ENCODE measurements around the gene ZNF805. TPM values are rescaled to one million over a fixed set of nuclear protein-coding genes. Genes with fewer than 3 reads are reported as not detected.

The ZNF805 gene
- total and polyA plus RNA-seq, 2 of the 13 experiments (the other 11 are each of a cell fraction or from before 2014, with no cell fraction given) = 5.1 to 12.8 TPM

DNA sequence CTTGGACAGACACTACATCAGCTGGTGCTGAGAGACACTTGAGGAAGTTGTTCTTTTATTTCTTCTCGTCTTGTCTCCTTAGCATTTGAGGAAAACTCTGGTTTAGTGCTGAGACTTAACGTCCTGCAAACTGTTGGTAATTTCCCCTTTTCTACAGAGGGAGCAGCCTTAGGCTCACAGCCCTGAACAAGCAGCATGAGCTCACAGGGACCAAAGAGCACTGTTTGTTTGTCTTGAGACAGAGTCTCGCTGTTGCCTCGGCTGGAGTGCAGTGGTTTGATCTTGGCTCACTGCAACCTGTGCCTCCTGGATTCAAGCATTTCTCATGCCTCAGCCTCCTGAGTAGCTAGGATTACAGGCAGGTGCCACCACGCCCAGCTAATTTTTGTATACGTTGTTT, 5.5 kb downstream of the ZNF805 start (continued):
- TF ChIP-seq SCMH1 (CRISPR knock-in tag; IDR thresholded peaks at IDR 0.05; ENCODE audit: borderline replicate concordance) (no peak), PHF8 (CRISPR knock-in tag; IDR thresholded peaks at IDR 0.05) (no peak), ZBTB8A (CRISPR knock-in tag; IDR thresholded peaks at IDR 0.05; ENCODE audit: borderline replicate concordance, low read depth) (no peak), FOSL1 (CRISPR knock-in tag; IDR thresholded peaks at IDR 0.05; ENCODE audit: borderline replicate concordance) (no peak), ZNF224 (CRISPR knock-in tag; IDR thresholded peaks at IDR 0.05) (no peak), YY1 (IDR thresholded peaks at IDR 0.05; ENCODE audit: insufficient read depth, insufficient replicate concordance, low read depth, low read length) (no peak), KLF15 (CRISPR knock-in tag; IDR thresholded peaks at IDR 0.05; ENCODE audit: borderline replicate concordance) (no peak), HDAC2 (CRISPR knock-in tag; IDR thresholded peaks at IDR 0.05) (peak; percentile 56; the same call in 1 of the 2 replicates), ELF1 (CRISPR knock-in tag; IDR thresholded peaks at IDR 0.05) (no peak; the same call in 1 of the 2 replicates), ZNF367 (CRISPR knock-in tag; IDR thresholded peaks at IDR 0.05; ENCODE audit: borderline replicate concordance) (no peak), ERF (CRISPR knock-in tag; IDR thresholded peaks at IDR 0.05) (peak; percentile 59; the same call in 1 of the 2 replicates), ZBTB3 (CRISPR knock-in tag; IDR thresholded peaks at IDR 0.05; ENCODE audit: borderline replicate concordance, low read depth) (peak; percentile 91; the same call in 1 of the 2 replicates), ZNF7 (CRISPR knock-in tag; IDR thresholded peaks at IDR 0.05) (no peak), DNMT3B (CRISPR knock-in tag; conservative IDR thresholded peaks at IDR 0.05) (no peak)
- TF ChIP-seq, protein P1, sequence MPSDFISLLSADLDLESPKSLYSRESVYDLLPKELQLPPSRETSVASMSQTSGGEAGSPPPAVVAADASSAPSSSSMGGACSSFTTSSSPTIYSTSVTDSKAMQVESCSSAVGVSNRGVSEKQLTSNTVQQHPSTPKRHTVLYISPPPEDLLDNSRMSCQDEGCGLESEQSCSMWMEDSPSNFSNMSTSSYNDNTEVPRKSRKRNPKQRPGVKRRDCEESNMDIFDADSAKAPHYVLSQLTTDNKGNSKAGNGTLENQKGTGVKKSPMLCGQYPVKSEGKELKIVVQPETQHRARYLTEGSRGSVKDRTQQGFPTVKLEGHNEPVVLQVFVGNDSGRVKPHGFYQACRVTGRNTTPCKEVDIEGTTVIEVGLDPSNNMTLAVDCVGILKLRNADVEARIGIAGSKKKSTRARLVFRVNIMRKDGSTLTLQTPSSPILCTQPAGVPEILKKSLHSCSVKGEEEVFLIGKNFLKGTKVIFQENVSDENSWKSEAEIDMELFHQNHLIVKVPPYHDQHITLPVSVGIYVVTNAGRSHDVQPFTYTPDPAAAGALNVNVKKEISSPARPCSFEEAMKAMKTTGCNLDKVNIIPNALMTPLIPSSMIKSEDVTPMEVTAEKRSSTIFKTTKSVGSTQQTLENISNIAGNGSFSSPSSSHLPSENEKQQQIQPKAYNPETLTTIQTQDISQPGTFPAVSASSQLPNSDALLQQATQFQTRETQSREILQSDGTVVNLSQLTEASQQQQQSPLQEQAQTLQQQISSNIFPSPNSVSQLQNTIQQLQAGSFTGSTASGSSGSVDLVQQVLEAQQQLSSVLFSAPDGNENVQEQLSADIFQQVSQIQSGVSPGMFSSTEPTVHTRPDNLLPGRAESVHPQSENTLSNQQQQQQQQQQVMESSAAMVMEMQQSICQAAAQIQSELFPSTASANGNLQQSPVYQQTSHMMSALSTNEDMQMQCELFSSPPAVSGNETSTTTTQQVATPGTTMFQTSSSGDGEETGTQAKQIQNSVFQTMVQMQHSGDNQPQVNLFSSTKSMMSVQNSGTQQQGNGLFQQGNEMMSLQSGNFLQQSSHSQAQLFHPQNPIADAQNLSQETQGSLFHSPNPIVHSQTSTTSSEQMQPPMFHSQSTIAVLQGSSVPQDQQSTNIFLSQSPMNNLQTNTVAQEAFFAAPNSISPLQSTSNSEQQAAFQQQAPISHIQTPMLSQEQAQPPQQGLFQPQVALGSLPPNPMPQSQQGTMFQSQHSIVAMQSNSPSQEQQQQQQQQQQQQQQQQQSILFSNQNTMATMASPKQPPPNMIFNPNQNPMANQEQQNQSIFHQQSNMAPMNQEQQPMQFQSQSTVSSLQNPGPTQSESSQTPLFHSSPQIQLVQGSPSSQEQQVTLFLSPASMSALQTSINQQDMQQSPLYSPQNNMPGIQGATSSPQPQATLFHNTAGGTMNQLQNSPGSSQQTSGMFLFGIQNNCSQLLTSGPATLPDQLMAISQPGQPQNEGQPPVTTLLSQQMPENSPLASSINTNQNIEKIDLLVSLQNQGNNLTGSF (CRISPR knock-in tag; IDR thresholded peaks at IDR 0.05) = no peak
- TF ChIP-seq, protein P2, sequence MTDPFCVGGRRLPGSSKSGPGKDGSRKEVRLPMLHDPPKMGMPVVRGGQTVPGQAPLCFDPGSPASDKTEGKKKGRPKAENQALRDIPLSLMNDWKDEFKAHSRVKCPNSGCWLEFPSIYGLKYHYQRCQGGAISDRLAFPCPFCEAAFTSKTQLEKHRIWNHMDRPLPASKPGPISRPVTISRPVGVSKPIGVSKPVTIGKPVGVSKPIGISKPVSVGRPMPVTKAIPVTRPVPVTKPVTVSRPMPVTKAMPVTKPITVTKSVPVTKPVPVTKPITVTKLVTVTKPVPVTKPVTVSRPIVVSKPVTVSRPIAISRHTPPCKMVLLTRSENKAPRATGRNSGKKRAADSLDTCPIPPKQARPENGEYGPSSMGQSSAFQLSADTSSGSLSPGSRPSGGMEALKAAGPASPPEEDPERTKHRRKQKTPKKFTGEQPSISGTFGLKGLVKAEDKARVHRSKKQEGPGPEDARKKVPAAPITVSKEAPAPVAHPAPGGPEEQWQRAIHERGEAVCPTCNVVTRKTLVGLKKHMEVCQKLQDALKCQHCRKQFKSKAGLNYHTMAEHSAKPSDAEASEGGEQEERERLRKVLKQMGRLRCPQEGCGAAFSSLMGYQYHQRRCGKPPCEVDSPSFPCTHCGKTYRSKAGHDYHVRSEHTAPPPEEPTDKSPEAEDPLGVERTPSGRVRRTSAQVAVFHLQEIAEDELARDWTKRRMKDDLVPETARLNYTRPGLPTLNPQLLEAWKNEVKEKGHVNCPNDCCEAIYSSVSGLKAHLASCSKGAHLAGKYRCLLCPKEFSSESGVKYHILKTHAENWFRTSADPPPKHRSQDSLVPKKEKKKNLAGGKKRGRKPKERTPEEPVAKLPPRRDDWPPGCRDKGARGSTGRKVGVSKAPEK (CRISPR knock-in tag; IDR thresholded peaks at IDR 0.05; ENCODE audit: borderline replicate concordance) = no peak
- TF ChIP-seq, protein P3, sequence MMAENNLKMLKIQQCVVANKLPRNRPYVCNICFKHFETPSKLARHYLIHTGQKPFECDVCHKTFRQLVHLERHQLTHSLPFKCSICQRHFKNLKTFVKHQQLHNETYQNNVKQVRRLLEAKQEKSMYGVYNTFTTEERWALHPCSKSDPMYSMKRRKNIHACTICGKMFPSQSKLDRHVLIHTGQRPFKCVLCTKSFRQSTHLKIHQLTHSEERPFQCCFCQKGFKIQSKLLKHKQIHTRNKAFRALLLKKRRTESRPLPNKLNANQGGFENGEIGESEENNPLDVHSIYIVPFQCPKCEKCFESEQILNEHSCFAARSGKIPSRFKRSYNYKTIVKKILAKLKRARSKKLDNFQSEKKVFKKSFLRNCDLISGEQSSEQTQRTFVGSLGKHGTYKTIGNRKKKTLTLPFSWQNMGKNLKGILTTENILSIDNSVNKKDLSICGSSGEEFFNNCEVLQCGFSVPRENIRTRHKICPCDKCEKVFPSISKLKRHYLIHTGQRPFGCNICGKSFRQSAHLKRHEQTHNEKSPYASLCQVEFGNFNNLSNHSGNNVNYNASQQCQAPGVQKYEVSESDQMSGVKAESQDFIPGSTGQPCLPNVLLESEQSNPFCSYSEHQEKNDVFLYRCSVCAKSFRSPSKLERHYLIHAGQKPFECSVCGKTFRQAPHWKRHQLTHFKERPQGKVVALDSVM (CRISPR knock-in tag; IDR thresholded peaks at IDR 0.05) = no peak
- TF ChIP-seq, protein P4, sequence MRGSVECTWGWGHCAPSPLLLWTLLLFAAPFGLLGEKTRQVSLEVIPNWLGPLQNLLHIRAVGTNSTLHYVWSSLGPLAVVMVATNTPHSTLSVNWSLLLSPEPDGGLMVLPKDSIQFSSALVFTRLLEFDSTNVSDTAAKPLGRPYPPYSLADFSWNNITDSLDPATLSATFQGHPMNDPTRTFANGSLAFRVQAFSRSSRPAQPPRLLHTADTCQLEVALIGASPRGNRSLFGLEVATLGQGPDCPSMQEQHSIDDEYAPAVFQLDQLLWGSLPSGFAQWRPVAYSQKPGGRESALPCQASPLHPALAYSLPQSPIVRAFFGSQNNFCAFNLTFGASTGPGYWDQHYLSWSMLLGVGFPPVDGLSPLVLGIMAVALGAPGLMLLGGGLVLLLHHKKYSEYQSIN (CRISPR knock-in tag; IDR thresholded peaks at IDR 0.05; ENCODE audit: borderline replicate concordance) = no peak

All from HepG2 (cell line).